ENCODE measurements around the gene ARPC5. TPM values are rescaled to one million over a fixed set of nuclear protein-coding genes. Genes with fewer than 3 reads are reported as not detected.

The ARPC5 gene
- total RNA-seq: 80.2 TPM

DNA sequence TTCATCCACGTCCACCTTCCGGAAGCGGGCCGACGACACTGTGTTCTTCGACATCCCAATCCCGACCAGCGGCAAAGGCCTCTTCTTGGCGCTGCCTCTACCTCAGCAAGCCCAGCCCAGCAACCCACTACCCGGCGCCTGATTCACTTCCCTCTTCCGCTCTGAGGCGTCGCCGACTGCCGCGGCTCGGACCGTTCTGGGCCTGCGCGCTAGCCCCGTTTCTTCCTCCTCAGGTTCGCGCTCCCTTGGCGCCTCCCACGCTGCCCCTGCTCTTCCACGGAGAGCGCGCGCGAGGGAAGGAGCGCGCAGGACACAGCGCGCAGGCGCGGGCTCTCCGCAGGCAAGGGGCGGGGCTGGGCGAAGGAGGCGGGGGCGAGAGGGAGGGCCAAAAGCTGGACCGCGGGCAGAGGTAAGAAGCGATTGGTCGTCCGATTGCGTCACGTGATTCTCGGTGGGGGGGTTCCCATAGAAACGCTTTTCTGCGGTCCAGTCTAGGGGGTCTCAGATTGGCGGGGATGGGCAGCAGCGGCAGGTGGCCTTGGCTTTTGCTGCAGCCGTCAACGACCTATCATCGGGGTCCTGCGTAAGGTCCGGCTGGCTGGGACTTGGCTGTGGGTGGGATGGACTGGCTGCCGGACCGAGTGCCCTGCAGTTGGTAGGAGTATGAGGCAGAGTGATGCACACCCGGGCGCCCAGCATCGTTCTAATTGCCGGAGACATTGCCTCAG lies at the start of gene ARPC5:
Gene ARPC5, minus strand, starts transcription at position 178 of the 728 bp plus-strand sequence. Its CDS starts 124 bp downstream, at position 54.

GRCh38 chr1:183652547-183653461 lies 17.2 kb upstream of the ARPC5 start, which contains the start of gene APOBEC4:
Gene APOBEC4 (minus strand): TSS chr1:183653316. CDS start chr1:183648781, 4,535 bp downstream.

GRCh38 chr1:183590244-183591191 lies 45.1 kb downstream of the ARPC5 start, which contains the start of gene NCF2:
Gene NCF2 (minus strand): TSS chr1:183590459. CDS start chr1:183590329, 130 bp downstream.

Other genes starting within 250 kb of the ARPC5 start
- 7.5 TPM for gene NMNAT2, start 217.4 kb downstream of the ARPC5 start, total RNA-seq
- gene SMG7, start 163.3 kb downstream of the ARPC5 start, total RNA-seq: 87.5 TPM
- gene NCF2, start 45.3 kb downstream of the ARPC5 start, total RNA-seq: 8.9 TPM
- not detected for gene APOBEC4, start 17.5 kb upstream of the ARPC5 start, total RNA-seq
- gene RGL1, start 169.3 kb upstream of the ARPC5 start, total RNA-seq: 58.3 TPM